Endothelial cell of umbilical vein (primary cell): ENCODE data around the gene MID2. TPM values are rescaled to one million over a fixed set of nuclear protein-coding genes. Genes with fewer than 3 reads are reported as not detected.

ENCODE experiments used
- BruUV-seq: library from RNA; stranded (reverse); fragments of 400-500 nt; replicated peaks from 2 replicates; lab custom pipeline; 2021; lab: Mats Ljungman, UMichigan
- CTCF ChIA-PET: fragments of 300-600, 350-600 bp; sonication (Branson Sonifier 250); formaldehyde crosslinking; loops from one replicate; lab custom pipeline; 2021; ENCODE audit warnings: antibody characterized with exemption, inconsistent platforms; lab: Charles Lee
- POLR2A ChIA-PET: fragments of 300-600, 350-600 bp; sonication (Branson Sonifier 250); formaldehyde crosslinking; loops from one replicate; lab custom pipeline; 2021; ENCODE audit warnings: antibody characterized with exemption, inconsistent platforms; lab: Charles Lee
- DNase-seq: peaks from one replicate; pipeline ENCODE4 v3.0.0-alpha.2; 2011; ENCODE audit warnings: low read depth, low spot score
- FAIRE-seq: peaks from 2 replicates; lab custom pipeline; 2011; peaks lifted over from hg19 to GRCh38; lab: Jason Lieb, UNC
- H2AFZ ChIP-seq: 2 replicates; pipeline ENCODE4 v1.6.0; 2012; ENCODE audit warnings: low read depth, low read length, control low read depth, inconsistent platforms
- H3K27ac ChIP-seq: 2 replicates; pipeline ENCODE4 v1.5.1; 2011; ENCODE audit warnings: low read depth, mild to moderate bottlenecking, control low read depth, low read length, moderate library complexity; ENCODE audit not compliant: insufficient read depth
- H3K27me3 ChIP-seq, 2 experiments: 2 replicates each; pipeline versions ENCODE4 v1.6.0 to v1.6.1; 2011; ENCODE audit warnings: low read length in 2 of 2, mixed read lengths in 1 of 2; ENCODE audit not compliant: control insufficient read depth in 2 of 2, insufficient read depth in 2 of 2
- H3K36me3 ChIP-seq, 2 experiments: 2 replicates in 1 of 2; 3 replicates in 1 of 2; pipeline ENCODE4 v1.5.1; 2011; ENCODE audit warnings: low read length in 2 of 2, mild to moderate bottlenecking in 1 of 2, moderate library complexity in 1 of 2; ENCODE audit not compliant: control insufficient read depth in 2 of 2, insufficient read depth in 2 of 2; ENCODE audit errors: extremely low read depth in 1 of 2
- H3K4me1 ChIP-seq: 3 replicates; pipeline ENCODE4 v1.5.1; 2011; ENCODE audit warnings: mild to moderate bottlenecking, low read length; ENCODE audit not compliant: control insufficient read depth, insufficient read depth; ENCODE audit errors: extremely low read depth
- H3K4me2 ChIP-seq: 2 replicates; pipeline ENCODE4 v1.6.1; 2011; ENCODE audit warnings: low read length, control low read depth, mixed read lengths; ENCODE audit not compliant: insufficient read depth
- H3K4me3 ChIP-seq, 3 experiments: fragments of 200-600 bp in 1 of 3; sonication (generic), shearing (Covaris generic) in 1 of 3; replicated peaks in 1 of 3; 2 replicates each; pipeline ENCODE4 v1.5.1; 2011 to 2016; ENCODE audit warnings: control low read depth in 3 of 3, low read length in 3 of 3, mild to moderate bottlenecking in 2 of 3, inconsistent platforms in 1 of 3, low read depth in 1 of 3, moderate library complexity in 1 of 3; ENCODE audit not compliant: insufficient read depth in 1 of 3
- H3K79me2 ChIP-seq: 2 replicates; pipeline ENCODE4 v1.6.0; 2012; ENCODE audit warnings: low read length, inconsistent platforms; ENCODE audit not compliant: control insufficient read depth, insufficient read depth
- H3K9ac ChIP-seq: replicated peaks from 2 replicates; pipeline ENCODE3; 2011; ENCODE audit warnings: low read length, control low read depth; ENCODE audit not compliant: insufficient read depth; ENCODE audit errors: extremely low read depth
- H3K9me1 ChIP-seq: replicated peaks from 3 replicates; pipeline ENCODE4 v1.6.0; 2011; ENCODE audit warnings: mild to moderate bottlenecking, low read length; ENCODE audit not compliant: control insufficient read depth, insufficient read depth; ENCODE audit errors: extremely low read depth
- H3K9me3 ChIP-seq: replicated peaks from 2 replicates; pipeline ENCODE4 v1.5.1; 2012; ENCODE audit warnings: low read length, inconsistent platforms; ENCODE audit not compliant: control insufficient read depth, insufficient read depth
- H4K20me1 ChIP-seq: replicated peaks from 2 replicates; pipeline ENCODE3; 2011; ENCODE audit warnings: mild to moderate bottlenecking, low read length; ENCODE audit not compliant: control insufficient read depth, insufficient read depth; ENCODE audit errors: extremely low read depth
- CTCF ChIP-seq, 2 donors: IDR thresholded peaks; 1 replicate in 1 of 2; 2 replicates in 1 of 2; pipeline ENCODE4 v1.5.1; 2011; ENCODE audit warnings: low read length in 2 of 2, mild to moderate bottlenecking in 2 of 2, moderate library complexity in 2 of 2, control low read depth in 1 of 2, inconsistent platforms in 1 of 2, low read depth in 1 of 2; ENCODE audit not compliant: insufficient read depth in 1 of 2; ENCODE audit errors: extremely low read depth in 1 of 2
- EZH2 ChIP-seq: IDR thresholded peaks from 2 replicates; pipeline ENCODE4 v1.6.1; 2012; ENCODE audit warnings: borderline replicate concordance, low read depth, mild to moderate bottlenecking, moderate library complexity, low read length, inconsistent platforms; ENCODE audit not compliant: severe bottlenecking
- FOS ChIP-seq: IDR thresholded peaks from 2 replicates; pipeline ENCODE4 v1.6.1; 2011; ENCODE audit warnings: mild to moderate bottlenecking, low read length, moderate library complexity, borderline replicate concordance; ENCODE audit not compliant: insufficient read depth
- GATA2 ChIP-seq: IDR thresholded peaks from 2 replicates; pipeline ENCODE4 v1.7.0; 2011; ENCODE audit warnings: low read depth, mild to moderate bottlenecking, moderate library complexity, mixed read lengths, low read length; ENCODE audit not compliant: insufficient read length, insufficient read depth
- JUN ChIP-seq: IDR thresholded peaks from 2 replicates; pipeline ENCODE4 v1.6.1; 2011; ENCODE audit warnings: borderline replicate concordance, low read depth; ENCODE audit not compliant: insufficient read length, insufficient read depth
- MAX ChIP-seq: IDR thresholded peaks from 2 replicates; pipeline ENCODE4 v1.6.1; 2011; ENCODE audit not compliant: insufficient read depth, insufficient read length
- MYC ChIP-seq: IDR thresholded peaks from one replicate; pipeline ENCODE4 v1.6.1; 2011; ENCODE audit warnings: mild to moderate bottlenecking, low read depth, low read length
- POLR2A ChIP-seq: IDR thresholded peaks from 2 replicates; pipeline ENCODE4 v1.6.1; 2012; ENCODE audit warnings: low read depth, mild to moderate bottlenecking, control low read depth, low read length
- POLR2AphosphoS5 ChIP-seq: IDR thresholded peaks from 2 replicates; pipeline ENCODE4 v1.6.1; 2012; ENCODE audit warnings: low read depth, mild to moderate bottlenecking, control low read depth, low read length, moderate library complexity; ENCODE audit not compliant: insufficient read depth
- dilution Hi-C: fragments of 300-500 bp; cut with MboI; formaldehyde crosslinking; loops from one replicate; pipeline ENCODE4 v1.15.0; 2019; ENCODE audit warnings: low sequenced_read_pairs; ENCODE audit not compliant: extremely low pct_ligation_motif_present
- intact Hi-C: fragments of 100-400 bp; cut with micrococcal nuclease; formaldehyde crosslinking; loops from one replicate; pipeline ENCODE4 v1.10.0; 2022
- polyA plus RNA-seq, 4 experiments: library from polyadenylated mRNA; depleted of rRNA in 3 of 4; stranded (reverse) in 3 of 4; unstranded in 1 of 4; fragments of >200 nt; gene quantifications; 2 replicates each; pipeline versions ENCODE4 v1.2.1 to v1.2.3, GENCODE V29; 2011 to 2012; ENCODE audit warnings: missing spikeins in 1 of 4
- total RNA-seq: library from RNA; stranded (reverse); gene quantifications from 2 replicates; pipeline ENCODE4 v1.2.3, GENCODE V29; 2021

MID2 gene
- total and polyA plus RNA-seq, 2 donors (not counting 3 experiments of a cell fraction or from before 2014, with no cell fraction given) = 16.4 to 25.3 TPM

GRCh38 chrX:107836958-107837357 lies 11.3 kb downstream of the MID2 start:
- Histone ChIP-seq H3K27ac (no peak overlapping the region), H3K4me2 (no peak overlapping the region), H4K20me1 (no peaks in the 10 kb centered on the region), H3K27me3 (no peaks in the 10 kb centered on the region), H2AFZ (no peak overlapping the region), H3K4me1 (no peaks in the 10 kb centered on the region), H3K9me3 (no peaks in the 10 kb centered on the region), H3K79me2 (peaks cover 6% of the 10 kb centered on the region), H3K9ac (no peak overlapping the region), H3K36me3 (peaks cover 0 to 2% of the 10 kb centered on the region in 2 experiments), H3K9me1 (no peaks in the 10 kb centered on the region), H3K4me3 (no peak overlapping the region)
- intact Hi-C loops = no loop called here
- DNase-seq (no peak), FAIRE-seq (no peak)
- no peak for TF ChIP-seq FOS
- TF ChIP-seq MAX = no peak
- no peak for TF ChIP-seq JUN
- no peak for TF ChIP-seq GATA2
- TF ChIP-seq EZH2 = no peak
- no peak for TF ChIP-seq MYC
- TF ChIP-seq POLR2A = no peak
- no peak for TF ChIP-seq POLR2AphosphoS5
- TF ChIP-seq CTCF (IDR thresholded peaks at IDR 0.05; ENCODE audit: extremely low read depth in 1 of 2, insufficient read depth in 1 of 2, low read depth in 1 of 2, low read length in 2 of 2) = no peak
- no TSS peak for BruUV-seq
- dilution Hi-C loops = no loop called here
- POLR2A ChIA-PET = no interaction called here
- CTCF ChIA-PET = no interaction called here
